ENCODE results near the gene PKP3.

- no peak for TF ChIP-seq CTCF (IDR thresholded peaks at IDR 0.05)
- TF ChIP-seq POLR2A (IDR thresholded peaks at IDR 0.05): no peak
These were observed 40.7 kb upstream of the PKP3 start for GRCh38 chr11:353179-353873.

Measured in lower leg skin (tissue), 3 donors.